Renal cortex interstitium (tissue), 11 donors: Measurements from ENCODE around the gene DUS2. TPM values are rescaled to one million over a fixed set of nuclear protein-coding genes. Genes with fewer than 3 reads are reported as not detected.
"Not testable (repeated sequence)": the region's sequence is repeated elsewhere in the genome, so short reads cannot be mapped to it uniquely, and the experiment has no call there.

Experiments used
- DNase-seq, 11 donors: peaks; one replicate each; pipeline ENCODE4 v3.0.0-alpha.2; 2013; ENCODE audit warnings: low read depth in 9 of 11, low spot score in 4 of 11; ENCODE audit errors: extremely low read depth in 1 of 11
- polyA plus RNA-seq, 3 donors: library from polyadenylated mRNA; unstranded; fragments of 120-200 nt; gene quantifications; one replicate each; pipeline ENCODE4 v1.2.1, GENCODE V29; 2013; ENCODE audit not compliant: insufficient read length in 3 of 3

Gene DUS2
- polyA plus RNA-seq, 3 donors = 13.7 to 17.9 (median 17.5) TPM

DNA sequence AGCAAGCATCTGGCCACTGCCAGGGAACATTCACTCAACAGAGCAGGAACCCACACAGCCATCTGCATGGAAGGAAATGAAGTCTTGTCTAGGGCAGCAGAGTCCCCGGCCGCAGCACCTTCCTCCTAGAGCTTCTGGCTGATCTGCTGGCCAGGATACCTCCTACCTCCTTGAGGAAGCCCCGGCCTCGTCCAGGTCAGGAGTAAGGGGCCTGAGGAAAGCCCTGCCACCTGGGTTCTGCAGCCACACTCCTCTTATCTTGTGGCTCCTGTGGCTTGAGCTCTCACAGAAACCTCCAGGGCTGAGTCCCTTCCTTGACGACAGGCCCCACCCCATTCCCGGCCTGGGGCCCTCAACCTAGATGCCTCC is 29.1 kb upstream of the DUS2 start:
- DNase-seq = not testable (repeated sequence)

DNA sequence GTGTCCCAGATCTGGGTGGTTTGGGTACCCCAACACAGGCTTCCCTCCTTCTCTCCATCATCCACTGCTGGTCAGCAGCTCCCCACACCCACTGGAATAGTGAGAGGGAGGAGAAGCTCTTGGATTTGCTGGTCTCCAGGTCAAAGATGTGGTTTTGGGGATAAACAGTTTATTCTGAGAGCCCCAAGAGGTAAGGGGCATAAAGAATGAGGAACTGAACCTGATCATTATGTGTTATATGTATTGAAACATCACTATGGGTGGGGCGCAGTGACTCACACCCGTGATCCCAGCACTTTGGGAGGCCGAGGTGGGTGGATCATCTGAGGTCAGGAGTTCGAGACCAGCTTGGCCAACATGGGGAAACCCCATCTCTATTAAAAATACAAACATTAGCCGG is 27.7 kb upstream of the DUS2 start:
- DNase-seq = no peak

DNA sequence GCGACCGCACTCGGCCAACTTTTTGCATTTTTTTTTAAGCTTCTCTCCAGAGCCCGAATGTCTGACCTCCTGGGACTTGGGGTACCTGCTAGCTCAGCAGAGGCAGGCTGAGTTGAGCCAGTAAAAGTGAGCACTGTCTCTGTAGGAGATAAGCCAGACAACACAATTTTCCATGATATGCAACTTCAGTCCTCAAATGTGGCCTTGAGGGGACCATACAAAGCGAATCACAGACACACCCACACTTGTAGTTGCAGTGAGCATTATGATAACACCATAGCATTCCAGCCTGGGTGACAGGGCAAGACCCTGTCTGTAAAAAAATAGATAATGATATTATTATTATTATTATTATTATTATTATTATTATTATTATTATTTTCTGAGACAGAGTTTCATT is 26.4 kb upstream of the DUS2 start:
- no peak for DNase-seq

DNA sequence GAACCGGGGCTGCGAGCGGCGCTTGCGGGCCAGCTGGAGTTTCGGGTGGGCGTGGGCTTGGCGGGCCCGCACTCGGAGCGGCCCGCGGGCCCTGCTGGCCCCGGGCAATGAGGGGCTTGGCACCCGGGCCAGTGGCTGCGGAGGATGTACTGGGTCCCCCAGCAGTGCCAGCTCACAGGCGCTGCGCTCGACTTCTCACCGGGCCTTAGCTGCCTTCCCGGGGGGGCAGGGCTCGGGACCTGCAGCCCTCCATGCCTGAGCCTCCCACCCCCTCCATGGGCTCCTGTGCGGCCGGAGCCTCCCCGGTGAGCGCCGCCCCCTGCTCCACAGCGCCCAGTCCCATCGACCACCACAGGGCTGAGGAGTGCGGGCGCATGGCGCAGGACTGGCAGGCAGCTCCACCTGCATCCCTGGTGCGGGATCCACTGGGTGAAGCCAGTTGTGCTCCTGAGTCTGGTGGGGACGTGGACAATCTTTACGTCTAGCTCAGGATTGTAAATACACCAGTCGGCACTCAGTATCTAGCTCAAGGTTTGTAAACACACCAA is 24.8 kb upstream of the DUS2 start:
- not testable (repeated sequence) for DNase-seq

DNA sequence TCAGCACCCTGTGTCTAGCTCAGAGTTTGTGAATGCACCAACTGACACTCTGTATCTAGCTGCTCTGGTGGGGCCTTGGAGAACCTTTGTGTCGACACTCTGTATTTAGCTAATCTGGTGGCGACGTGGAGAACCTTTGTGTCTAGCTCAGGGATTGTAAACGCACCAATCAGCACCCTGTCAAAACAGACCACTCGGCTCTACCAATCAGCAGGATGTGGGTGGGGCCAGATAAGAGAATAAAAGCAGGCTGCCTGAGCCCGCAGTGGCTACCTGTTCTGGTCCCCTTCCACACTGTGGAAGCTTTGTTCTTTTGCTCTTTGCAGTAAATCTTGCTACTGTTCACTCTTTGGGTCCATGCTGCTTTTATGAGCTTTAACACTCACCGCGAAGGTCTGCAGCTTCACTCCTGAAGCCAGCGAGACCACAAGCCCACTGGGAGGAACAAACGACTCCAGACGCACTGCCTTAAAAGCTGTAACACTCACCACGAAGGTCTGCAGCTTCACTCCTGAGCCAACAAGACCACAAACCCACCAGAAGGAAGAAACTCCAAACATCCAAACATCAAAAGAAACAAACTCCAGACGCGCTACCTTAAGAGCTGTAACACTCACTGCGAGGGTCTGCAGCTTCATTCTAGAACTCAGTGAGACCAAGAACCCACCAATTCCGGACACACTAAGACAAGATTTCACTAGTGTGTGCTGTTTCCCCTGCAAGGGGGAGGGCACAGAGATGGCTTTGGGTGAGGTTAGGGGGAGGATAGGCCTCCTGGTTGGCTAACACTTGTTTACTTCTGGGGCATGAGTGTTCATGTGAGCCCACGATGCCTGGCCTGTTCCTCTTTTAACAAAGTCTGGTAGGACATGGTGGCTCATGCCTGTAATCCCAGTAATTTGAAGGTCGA is 24.1 kb upstream of the DUS2 start, which contains the start of gene DPEP2:
Gene DPEP2 (minus strand): TSS at position 706 of the 910 bp plus-strand sequence. CDS start 6,272 bp downstream, outside the sequence.
- not testable (repeated sequence) for DNase-seq

DNA sequence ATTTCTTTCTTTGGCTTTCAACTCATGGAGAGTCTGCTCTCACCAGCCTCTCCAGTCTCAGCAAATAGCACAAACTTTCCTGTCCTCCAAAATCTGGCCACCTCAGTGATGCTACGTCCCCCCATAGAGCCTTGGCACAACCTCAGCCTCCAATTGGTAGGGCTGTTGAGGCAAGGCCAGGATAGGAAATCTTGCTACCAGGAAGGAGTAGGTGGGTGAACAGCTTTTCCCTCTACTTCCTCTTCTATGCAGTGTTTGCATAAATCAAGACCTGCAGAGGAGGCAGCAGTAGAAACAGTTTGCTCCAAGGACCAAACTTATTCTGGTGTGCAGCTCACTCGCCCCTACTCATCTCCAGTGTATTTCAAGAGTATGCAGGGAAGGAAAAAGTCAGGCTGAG is 23.1 kb upstream of the DUS2 start:
- no peak for DNase-seq

DNA sequence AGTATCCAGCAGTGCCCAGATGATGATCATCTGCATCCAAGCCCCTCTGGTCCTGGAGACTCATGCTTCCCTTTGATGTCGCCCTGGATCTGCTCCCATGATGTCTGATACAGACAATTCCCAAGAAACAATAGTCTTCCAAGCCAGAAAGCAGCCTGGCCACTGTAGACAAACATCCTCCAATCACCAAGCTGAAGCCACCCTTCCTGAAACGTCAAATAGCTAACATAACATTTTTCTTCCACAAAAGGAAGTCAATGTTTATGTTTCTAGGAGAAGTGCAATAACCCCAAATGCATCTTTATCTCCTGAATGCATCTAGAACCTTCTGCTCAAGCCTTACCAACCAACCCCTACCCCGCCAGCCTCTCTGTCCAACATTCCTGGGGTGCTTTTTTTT is 22.6 kb upstream of the DUS2 start:
- DNase-seq = no peak

DNA sequence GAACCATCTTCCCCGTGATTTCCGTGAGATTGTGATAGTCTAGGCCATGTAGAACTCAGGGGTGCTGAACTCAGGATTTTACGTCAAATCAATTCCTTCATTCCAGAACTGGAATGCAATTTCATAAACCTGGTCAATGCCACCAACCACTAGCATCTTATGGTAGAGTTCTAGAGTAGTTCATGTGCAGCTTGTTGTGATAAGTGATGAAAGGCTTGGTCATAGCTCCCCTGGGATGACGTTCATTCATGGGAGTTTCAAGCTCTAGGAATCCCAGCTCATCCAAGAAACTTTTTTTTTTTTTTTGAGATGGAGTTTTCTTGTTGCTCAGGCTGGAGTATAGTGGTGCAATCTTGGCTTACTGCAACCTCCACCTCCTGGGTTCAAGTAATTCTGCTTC is 20.1 kb upstream of the DUS2 start:
- no peak for DNase-seq

DNA sequence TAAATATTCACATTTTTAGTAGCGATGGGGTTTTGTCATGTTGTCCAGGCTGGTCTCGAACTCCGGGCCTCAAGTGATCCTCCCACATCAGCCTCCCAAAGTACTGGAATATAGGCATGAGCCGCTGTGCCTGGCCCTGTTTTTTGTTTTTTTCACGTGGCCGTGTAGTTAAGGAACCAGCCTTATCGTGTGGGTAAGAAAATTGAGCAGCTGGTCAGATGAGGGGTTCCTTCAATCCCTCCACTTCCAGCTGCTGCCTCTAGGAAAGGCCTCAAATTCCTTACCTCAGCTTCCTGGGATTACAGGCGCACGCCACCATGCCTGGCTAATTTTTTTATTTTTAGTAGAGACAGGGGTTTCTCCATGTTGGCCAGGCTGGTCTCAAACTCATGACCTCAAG is 17.9 kb upstream of the DUS2 start:
- no peak for DNase-seq

DNA sequence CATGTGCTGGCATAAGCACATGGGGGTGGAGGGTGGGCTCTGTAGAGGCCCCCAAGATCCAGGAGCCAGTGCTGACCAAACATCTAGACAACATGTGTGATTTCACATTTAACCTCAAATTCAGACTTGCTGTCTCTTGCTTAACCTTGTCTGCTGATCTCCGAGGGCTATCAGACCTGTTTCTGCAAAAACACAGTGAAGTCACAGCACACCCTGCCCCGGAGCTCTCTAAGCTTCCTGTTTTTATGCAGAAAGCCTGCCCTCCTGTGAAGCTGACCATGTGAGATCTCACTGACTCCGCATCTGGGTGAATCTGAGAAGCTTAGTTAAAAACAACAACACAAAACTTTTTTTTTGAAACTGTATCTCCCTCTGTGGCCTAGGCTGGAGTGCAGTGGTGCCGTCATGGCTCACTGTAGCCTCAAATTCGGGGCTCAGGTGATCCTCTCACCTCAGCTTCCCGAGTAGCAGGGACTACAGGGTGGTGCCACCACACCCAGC is 17.2 kb upstream of the DUS2 start:
- no peak for DNase-seq

DNA sequence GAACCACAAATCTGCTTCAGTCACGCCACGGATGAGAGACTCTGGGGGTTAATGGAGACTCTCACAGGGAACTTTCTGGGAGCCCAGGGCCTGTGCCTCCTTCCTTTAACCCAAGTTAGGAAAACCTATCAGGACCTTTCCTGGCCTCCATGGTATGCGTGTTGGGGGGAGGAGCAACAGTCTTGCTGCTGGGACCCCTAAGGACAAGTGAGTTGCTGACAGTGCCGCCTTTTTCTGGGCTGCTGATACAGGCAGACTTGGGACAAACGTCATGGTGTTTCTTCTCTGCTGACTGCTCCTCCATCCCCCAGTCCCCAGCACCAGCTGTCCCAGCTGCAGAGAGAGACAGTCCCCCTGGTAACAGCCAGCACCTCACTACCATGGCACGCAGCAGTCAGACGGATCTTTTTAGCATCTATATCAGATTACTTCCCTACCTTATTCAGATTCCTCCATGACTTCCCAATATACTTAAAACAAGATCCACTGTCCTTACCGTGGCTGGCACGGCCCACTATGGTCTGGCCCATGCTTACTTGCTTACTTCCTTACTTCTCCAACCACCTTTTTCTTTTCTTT is 13.8 kb upstream of the DUS2 start:
- no peak for DNase-seq

DNA sequence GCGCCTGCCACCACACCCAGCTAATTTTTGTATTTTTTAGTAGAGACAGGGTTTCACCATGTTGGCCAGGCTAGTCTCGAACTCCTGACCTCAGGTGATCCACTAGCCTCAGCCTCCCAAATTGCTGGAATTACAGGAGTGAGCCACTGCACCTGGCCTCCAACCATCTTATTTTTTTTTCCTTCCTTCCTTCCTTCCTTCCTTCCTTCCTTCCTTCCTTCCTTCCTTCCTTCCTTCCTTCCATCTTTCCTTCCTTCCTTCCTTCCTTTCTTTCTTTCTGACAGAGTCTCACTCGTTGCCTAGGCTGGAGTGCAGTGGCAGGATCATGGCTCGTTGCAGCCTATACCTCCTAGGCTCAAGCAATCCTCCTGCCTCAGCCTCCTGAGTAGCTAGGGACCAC is 13.2 kb upstream of the DUS2 start:
- not testable (repeated sequence) for DNase-seq

DNA sequence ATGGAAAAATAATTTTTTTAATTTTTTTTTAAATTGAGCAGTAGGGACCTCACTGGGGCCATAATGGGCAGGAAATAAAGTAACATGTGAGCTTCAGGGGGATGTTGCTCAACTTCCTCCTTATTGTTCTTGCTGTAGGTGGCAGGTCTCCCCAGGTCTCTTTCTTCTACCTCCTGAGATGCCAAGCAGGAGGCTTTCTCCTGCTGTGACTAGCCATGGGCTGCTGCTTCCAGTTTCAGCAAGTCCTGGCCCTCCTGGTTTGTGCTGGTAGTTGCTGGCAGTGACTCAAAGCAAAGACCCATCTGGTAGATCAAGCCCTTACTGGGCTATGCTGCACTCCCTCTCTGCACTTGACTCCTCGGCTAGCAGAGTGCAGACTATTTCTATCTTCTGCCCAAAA is 9.6 kb upstream of the DUS2 start:
- no peak for DNase-seq

DNA sequence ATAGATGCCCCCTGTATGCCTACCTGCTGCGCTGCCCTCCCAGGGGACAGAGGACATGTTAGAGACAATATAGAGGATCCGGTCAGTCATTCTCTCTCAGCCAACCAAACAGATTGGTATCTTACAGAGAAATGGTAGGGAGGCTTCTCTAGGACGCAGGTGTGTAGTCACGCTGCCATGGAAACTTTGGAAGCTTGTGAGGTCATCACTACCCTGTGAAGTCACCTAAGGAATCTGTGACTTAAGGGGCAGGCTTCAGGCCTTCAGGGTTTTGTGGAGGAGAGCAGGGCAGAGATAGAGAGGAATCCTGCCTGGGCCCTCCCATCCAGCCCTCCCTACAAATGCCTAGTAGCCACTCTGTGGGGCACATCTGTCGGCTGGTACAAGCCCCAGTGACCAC is 7.4 kb upstream of the DUS2 start, which contains the start of gene DPEP2NB:
Gene DPEP2NB (minus strand): TSS at position 231 of the 400 bp plus-strand sequence. CDS start 141 bp downstream, at position 90.
- no peak for DNase-seq

DNA sequence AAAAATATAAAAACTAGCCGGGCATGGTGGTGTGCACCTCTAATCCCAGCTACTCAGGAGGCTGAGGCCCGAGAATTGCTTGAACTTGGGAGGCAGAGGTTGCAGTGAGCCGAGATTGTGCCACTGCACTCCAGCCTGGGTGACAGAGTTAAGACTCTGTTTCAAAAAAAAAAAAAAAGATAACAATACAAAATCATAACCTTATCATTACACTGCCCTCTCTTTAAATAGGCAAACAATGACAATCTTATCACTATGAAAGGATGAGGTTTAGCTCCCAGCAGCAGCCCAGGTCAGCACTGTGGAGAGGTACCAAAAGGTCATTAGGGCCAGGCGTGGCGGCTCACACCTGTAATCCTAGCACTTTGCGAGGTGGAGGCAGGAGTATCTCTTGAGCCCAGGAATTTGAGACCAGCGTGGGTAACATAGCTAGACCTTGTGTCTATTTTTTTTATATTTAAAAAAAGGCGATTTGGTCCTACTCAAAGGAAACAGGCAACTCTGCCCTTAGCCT is 3.9 kb upstream of the DUS2 start:
- DNase-seq = no peak

DNA sequence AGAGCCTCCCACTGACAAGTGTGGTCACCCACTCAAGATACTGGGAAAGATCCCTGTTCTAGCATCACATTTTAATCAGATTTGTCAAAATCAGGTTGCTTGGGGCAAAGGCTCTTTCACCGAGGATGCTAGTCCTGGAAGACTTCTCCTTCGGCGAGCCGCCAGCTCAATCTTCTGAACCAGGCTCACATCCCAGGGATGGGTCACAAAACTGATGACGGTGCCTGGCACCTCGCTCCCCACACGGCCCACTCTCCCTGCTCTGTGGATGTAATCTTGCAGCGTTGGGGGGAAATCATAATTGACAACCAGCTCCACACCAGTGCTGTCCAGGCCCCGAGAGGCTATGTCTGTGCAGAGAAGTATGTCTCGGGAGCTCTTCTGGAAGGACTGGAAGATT is 1.6 kb upstream of the DUS2 start:
- no peak for DNase-seq

DNA sequence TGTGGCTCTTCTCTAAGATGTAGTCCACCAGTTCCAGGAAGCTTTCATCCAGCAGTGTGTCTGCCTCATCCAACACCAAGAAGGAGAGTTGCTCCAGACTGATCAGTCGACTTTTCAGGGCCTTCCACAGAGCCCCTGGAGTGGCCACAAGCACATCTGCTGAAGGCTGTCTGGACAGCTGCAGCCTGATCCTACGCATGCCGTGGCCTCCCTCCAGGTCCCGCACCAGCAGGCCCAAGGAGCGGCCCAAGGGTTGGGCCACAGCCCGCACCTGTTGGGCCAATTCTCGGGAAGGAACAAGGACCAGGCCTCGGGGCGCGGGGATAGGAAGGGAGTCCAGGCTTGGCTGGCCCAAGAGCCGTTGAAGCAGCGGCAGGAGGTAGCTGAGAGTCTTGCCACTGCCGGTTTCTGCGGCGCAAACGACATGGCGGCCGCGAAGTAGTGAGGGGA is 781 bp upstream of the DUS2 start:
- DNase-seq = no peak

DNA sequence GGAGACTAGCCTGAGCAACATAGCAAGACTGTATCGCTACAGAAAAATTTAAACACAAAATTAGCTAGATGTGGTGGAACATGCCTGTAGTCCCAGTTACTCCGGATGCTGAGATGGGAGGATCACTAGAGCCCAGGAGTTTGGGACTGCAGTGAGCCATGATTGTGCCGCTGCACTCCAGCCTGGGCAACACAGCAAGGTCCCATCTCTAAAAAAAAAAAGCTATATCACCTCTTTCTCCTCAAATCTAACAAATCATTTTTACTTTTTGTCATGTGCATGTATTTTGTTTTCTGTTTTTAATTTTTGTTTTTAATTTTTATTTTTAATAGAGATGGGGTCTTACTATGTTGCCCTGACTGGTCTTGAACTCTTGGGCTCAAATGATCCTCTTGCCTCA is 5.9 kb downstream of the DUS2 start:
- no peak for DNase-seq

DNA sequence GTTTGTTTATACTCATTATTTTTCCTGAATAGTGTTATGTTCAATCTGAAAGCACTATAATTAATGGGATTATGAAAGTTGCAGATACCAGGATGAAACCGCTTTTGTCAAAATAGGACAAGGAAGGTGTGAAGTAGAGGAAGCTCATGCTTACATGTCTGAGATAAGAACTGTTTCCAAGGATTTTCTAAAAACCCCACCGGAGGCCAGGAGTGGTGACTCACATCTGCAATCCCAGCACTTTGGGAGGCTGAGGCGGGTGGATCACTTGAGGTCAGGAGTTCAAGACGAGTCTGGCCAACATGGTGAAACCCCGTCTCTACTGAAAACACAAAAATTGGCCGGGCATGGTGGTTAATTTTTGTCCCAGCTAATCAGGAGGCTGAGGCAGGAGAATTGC is 7.0 kb downstream of the DUS2 start:
- not testable (repeated sequence) for DNase-seq

DNA sequence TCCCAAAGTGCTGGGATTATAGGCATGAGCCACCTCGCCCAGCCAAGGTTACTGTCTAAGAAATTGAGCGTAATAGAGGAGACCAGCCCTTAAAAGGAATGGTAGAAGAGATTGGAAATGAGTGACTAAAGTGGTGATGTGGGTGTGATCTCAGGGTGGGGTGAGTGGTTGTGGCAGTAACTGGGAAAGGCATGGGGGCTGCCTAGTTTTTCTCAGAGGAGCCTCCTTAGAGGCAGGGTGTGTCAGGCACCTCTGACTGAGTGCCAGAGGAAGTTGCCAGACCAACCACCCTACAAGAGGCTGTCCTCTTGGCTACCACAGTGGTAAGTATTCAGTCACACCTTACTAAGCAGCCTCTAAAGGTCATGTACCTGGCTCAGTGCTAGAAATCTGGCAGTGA is 8.9 kb downstream of the DUS2 start:
- no peak for DNase-seq
